DMS114 treated with DMSO at 0.1 percent for 48 hours (cell line): ENCODE measurements around the gene ZBTB7A.
"Not testable (repeated sequence)": the region's sequence is repeated elsewhere in the genome, so short reads cannot be mapped to it uniquely, and the experiment has no call there.

Source experiments
- DNase-seq: peaks from one replicate; lab custom pipeline; 2025; ENCODE audit not compliant: unreplicated experiment; lab: John Stamatoyannopoulos, UW

Gene ZBTB7A

GRCh38 chr19:4016903-4017638 lies 49.6 kb downstream of the ZBTB7A start:
- no peak for DNase-seq

- no peak for DNase-seq
Observed at GRCh38 chr19:4016486-4016885, 50.2 kb downstream of the ZBTB7A start.

- no peak for DNase-seq
Observed at GRCh38 chr19:4015705-4016402, 50.8 kb downstream of the ZBTB7A start.

GRCh38 chr19:4014541-4015491 lies 51.9 kb downstream of the ZBTB7A start:
- no peak for DNase-seq

GRCh38 chr19:4013886-4014540 lies 52.7 kb downstream of the ZBTB7A start:
- no peak for DNase-seq

- DNase-seq: no peak
Observed at GRCh38 chr19:4012975-4013634, 53.6 kb downstream of the ZBTB7A start.

GRCh38 chr19:4012092-4012974 lies 54.4 kb downstream of the ZBTB7A start:
- DNase-seq: no peak

GRCh38 chr19:4011430-4011829 lies 55.3 kb downstream of the ZBTB7A start:
- DNase-seq: not testable (repeated sequence)

- DNase-seq: no peak
Observed at GRCh38 chr19:4010808-4011110, 55.9 kb downstream of the ZBTB7A start.

GRCh38 chr19:4009990-4010807 lies 56.5 kb downstream of the ZBTB7A start:
- DNase-seq: no peak

- DNase-seq: peak; percentile 7
Observed at GRCh38 chr19:4007836-4008539, 58.7 kb downstream of the ZBTB7A start.

GRCh38 chr19:4007021-4007835 lies 59.5 kb downstream of the ZBTB7A start, which contains the start of gene PIAS4:
Gene PIAS4, plus strand, starts transcription at chr19:4007736. Its CDS starts 25 bp downstream, at chr19:4007761.
- DNase-seq: peak; percentile 65

GRCh38 chr19:4005436-4005835 lies 61.3 kb downstream of the ZBTB7A start:
- DNase-seq: not testable (repeated sequence)

- DNase-seq: not testable (repeated sequence)
Observed at GRCh38 chr19:4000798-4001197, 65.9 kb downstream of the ZBTB7A start.

GRCh38 chr19:3998667-3999412 lies 67.9 kb downstream of the ZBTB7A start:
- not testable (repeated sequence) for DNase-seq

- DNase-seq: no peak
Observed at GRCh38 chr19:3995607-3996006, 71.1 kb downstream of the ZBTB7A start.
